H1 (cell line): ENCODE data around the gene MT1G. TPM values are rescaled to one million over a fixed set of nuclear protein-coding genes. Genes with fewer than 3 reads are reported as not detected.

ENCODE experiments used
- BCL11A ChIP-seq, 2 experiments: IDR thresholded peaks; one replicate each; pipeline ENCODE4 v1.6.1; 2011; ENCODE audit warnings: low read depth in 2 of 2, low read length in 2 of 2, mild to moderate bottlenecking in 2 of 2
- CHD2 ChIP-seq: IDR thresholded peaks from 2 replicates; pipeline ENCODE4 v1.6.1; 2012; ENCODE audit warnings: low read length, improper control_type of control experiment
- FOSL1 ChIP-seq: IDR thresholded peaks from 2 replicates; pipeline ENCODE4 v1.6.1; 2011; ENCODE audit warnings: mild to moderate bottlenecking, low read depth, low read length, moderate library complexity; ENCODE audit not compliant: insufficient read depth
- HDAC2 ChIP-seq, 2 experiments: fragments of 300-600 bp in 1 of 2; sonication (generic) in 1 of 2; IDR thresholded peaks; 2 replicates each; pipeline ENCODE4 v1.6.1; 2011 to 2012; ENCODE audit warnings: low read depth in 2 of 2, low read length in 2 of 2, mild to moderate bottlenecking in 2 of 2, moderate library complexity in 2 of 2, borderline replicate concordance in 1 of 2, inconsistent platforms in 1 of 2
- POLR2AphosphoS5 ChIP-seq: IDR thresholded peaks from 2 replicates; pipeline ENCODE4 v1.6.1; 2011; ENCODE audit warnings: low read depth, low read length
- RXRA ChIP-seq: IDR thresholded peaks from 2 replicates; pipeline ENCODE4 v1.6.1; 2011; ENCODE audit warnings: low read depth, mild to moderate bottlenecking, low read length, moderate library complexity; ENCODE audit not compliant: insufficient read depth
- SP1 ChIP-seq: IDR thresholded peaks from 2 replicates; pipeline ENCODE4 v1.6.1; 2011; ENCODE audit warnings: low read depth, low read length
- TAF1 ChIP-seq: IDR thresholded peaks from 2 replicates; pipeline ENCODE4 v1.6.1; 2011; ENCODE audit warnings: mild to moderate bottlenecking, low read depth, low read length
- polyA plus RNA-seq, 7 experiments: library from polyadenylated mRNA; depleted of rRNA in 3 of 7; stranded (reverse) in 5 of 7; unstranded in 2 of 7; fragments of >200 nt in 5 of 7; fragments of 200-250 nt in 2 of 7; gene quantifications; 1 replicate in 5 of 7; 2 replicates in 1 of 7; 4 replicates in 1 of 7; pipeline versions ENCODE4 v1.2.1 to v1.2.3, GENCODE V29; 2011 to 2013; ENCODE audit warnings: missing spikeins in 2 of 7, mixed read lengths in 2 of 7
- total RNA-seq: library from RNA; stranded (reverse); fragmentation: NEBNext Ultra II Directional; extraction: Animal tissue kit (Norgen Biotek cat#: 25700); gene quantifications from 2 replicates; pipeline ENCODE4 v1.2.1, GENCODE V29; 2021
- TF ChIP-seq, protein P1 (sequence below): fragments of 300-600 bp; sonication (generic); IDR thresholded peaks from 2 replicates; pipeline ENCODE4 v1.7.1; 2012; ENCODE audit warnings: low read length, moderate library complexity, mild to moderate bottlenecking, inconsistent platforms; ENCODE audit not compliant: insufficient replicate concordance

Gene MT1G
- total and polyA plus RNA-seq, 2 of the 8 experiments (the other 6 are each of a cell fraction or from before 2014, with no cell fraction given): 17.7 to 515 TPM

DNA sequence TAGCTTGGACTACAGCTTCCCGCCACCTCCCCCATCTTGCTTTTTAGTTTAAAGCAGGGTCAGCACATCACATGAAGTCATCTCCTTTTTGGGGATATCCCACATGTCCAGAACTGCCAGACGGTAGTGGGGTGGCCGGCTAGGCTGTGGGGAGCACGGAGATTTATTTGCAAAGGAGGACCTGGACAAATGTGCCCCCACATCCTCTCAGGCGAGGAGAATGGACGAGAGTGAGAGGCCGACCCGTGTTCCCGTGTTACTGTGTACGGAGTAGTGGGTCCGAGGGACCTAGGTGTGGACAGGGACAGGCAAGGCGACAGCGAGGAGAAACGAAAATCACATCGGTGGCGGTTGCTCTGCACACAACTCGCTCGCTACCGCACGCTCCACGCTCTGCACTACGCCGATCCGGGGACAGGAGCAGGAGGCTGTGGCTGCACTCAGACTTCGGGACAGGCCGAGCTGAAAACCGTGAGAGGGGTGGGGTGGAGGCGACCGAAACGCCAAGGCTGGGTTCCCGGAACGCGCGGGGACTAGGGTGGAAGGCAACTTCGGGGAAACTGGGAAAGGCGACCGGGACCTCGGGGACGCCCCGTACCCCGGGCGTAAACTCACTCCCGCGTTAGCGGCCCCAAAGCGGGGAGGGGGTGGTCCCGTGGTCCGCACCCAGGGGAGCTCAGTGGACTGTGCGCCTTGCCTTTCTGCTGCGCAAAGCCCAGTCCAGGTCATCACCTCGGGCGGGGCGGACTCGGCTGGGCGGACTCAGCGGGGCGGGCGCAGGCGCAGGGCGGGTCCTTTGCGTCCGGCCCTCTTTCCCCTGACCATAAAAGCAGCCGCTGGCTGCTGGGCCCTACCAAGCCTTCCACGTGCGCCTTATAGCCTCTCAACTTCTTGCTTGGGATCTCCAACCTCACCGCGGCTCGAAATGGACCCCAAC is 29.8 kb downstream of the MT1G start, which contains the start of gene MT1A (continued):
- TF ChIP-seq CHD2 (no peak), POLR2AphosphoS5 (no peak), BCL11A (IDR thresholded peaks at IDR 0.05; ENCODE audit: low read depth in 2 of 2, low read length in 2 of 2) (no peak), SP1 (no peak), RXRA (no peak), FOSL1 (no peak), TAF1 (no peak), HDAC2 (IDR thresholded peaks at IDR 0.05; ENCODE audit: borderline replicate concordance in 1 of 2, low read depth in 2 of 2, low read length in 2 of 2) (no peak)
- TF ChIP-seq, protein P1, sequence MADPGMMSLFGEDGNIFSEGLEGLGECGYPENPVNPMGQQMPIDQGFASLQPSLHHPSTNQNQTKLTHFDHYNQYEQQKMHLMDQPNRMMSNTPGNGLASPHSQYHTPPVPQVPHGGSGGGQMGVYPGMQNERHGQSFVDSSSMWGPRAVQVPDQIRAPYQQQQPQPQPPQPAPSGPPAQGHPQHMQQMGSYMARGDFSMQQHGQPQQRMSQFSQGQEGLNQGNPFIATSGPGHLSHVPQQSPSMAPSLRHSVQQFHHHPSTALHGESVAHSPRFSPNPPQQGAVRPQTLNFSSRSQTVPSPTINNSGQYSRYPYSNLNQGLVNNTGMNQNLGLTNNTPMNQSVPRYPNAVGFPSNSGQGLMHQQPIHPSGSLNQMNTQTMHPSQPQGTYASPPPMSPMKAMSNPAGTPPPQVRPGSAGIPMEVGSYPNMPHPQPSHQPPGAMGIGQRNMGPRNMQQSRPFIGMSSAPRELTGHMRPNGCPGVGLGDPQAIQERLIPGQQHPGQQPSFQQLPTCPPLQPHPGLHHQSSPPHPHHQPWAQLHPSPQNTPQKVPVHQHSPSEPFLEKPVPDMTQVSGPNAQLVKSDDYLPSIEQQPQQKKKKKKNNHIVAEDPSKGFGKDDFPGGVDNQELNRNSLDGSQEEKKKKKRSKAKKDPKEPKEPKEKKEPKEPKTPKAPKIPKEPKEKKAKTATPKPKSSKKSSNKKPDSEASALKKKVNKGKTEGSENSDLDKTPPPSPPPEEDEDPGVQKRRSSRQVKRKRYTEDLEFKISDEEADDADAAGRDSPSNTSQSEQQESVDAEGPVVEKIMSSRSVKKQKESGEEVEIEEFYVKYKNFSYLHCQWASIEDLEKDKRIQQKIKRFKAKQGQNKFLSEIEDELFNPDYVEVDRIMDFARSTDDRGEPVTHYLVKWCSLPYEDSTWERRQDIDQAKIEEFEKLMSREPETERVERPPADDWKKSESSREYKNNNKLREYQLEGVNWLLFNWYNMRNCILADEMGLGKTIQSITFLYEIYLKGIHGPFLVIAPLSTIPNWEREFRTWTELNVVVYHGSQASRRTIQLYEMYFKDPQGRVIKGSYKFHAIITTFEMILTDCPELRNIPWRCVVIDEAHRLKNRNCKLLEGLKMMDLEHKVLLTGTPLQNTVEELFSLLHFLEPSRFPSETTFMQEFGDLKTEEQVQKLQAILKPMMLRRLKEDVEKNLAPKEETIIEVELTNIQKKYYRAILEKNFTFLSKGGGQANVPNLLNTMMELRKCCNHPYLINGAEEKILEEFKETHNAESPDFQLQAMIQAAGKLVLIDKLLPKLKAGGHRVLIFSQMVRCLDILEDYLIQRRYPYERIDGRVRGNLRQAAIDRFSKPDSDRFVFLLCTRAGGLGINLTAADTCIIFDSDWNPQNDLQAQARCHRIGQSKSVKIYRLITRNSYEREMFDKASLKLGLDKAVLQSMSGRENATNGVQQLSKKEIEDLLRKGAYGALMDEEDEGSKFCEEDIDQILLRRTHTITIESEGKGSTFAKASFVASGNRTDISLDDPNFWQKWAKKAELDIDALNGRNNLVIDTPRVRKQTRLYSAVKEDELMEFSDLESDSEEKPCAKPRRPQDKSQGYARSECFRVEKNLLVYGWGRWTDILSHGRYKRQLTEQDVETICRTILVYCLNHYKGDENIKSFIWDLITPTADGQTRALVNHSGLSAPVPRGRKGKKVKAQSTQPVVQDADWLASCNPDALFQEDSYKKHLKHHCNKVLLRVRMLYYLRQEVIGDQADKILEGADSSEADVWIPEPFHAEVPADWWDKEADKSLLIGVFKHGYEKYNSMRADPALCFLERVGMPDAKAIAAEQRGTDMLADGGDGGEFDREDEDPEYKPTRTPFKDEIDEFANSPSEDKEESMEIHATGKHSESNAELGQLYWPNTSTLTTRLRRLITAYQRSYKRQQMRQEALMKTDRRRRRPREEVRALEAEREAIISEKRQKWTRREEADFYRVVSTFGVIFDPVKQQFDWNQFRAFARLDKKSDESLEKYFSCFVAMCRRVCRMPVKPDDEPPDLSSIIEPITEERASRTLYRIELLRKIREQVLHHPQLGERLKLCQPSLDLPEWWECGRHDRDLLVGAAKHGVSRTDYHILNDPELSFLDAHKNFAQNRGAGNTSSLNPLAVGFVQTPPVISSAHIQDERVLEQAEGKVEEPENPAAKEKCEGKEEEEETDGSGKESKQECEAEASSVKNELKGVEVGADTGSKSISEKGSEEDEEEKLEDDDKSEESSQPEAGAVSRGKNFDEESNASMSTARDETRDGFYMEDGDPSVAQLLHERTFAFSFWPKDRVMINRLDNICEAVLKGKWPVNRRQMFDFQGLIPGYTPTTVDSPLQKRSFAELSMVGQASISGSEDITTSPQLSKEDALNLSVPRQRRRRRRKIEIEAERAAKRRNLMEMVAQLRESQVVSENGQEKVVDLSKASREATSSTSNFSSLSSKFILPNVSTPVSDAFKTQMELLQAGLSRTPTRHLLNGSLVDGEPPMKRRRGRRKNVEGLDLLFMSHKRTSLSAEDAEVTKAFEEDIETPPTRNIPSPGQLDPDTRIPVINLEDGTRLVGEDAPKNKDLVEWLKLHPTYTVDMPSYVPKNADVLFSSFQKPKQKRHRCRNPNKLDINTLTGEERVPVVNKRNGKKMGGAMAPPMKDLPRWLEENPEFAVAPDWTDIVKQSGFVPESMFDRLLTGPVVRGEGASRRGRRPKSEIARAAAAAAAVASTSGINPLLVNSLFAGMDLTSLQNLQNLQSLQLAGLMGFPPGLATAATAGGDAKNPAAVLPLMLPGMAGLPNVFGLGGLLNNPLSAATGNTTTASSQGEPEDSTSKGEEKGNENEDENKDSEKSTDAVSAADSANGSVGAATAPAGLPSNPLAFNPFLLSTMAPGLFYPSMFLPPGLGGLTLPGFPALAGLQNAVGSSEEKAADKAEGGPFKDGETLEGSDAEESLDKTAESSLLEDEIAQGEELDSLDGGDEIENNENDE: no peak
